SK-N-SH treated with all-trans-retinoic acid at 6 μM for 48 hours (cell line): ENCODE data around the gene ORC1.

ENCODE experiments used
- ARNTL ChIP-seq: fragments of 450-650 bp; formaldehyde crosslinking; IDR thresholded peaks from 2 replicates; pipeline ENCODE4 v1.5.0; 2020; ENCODE audit warnings: low read depth, mild to moderate bottlenecking, moderate library complexity, borderline replicate concordance
- CREB5 ChIP-seq: fragments of 250-450 bp; sonication (Bioruptor Pico); IDR thresholded peaks from 2 replicates; pipeline ENCODE4 v1.5.1; 2020; ENCODE audit warnings: low read depth, mild to moderate bottlenecking, moderate library complexity
- ESRRG ChIP-seq: fragments of 250-450 bp; sonication (Bioruptor Pico); IDR thresholded peaks from 2 replicates; pipeline ENCODE4 v1.6.1; 2021; ENCODE audit warnings: mild to moderate bottlenecking
- ISL1 ChIP-seq: fragments of 250-450 bp; sonication (Bioruptor Pico); IDR thresholded peaks from 2 replicates; pipeline ENCODE4 v2.1.2; 2022; ENCODE audit warnings: mild to moderate bottlenecking, moderate library complexity
- PATZ1 ChIP-seq: fragments of 250-450 bp; sonication (Bioruptor Pico); IDR thresholded peaks from 2 replicates; pipeline ENCODE4 v1.8.0; 2020; ENCODE audit warnings: mild to moderate bottlenecking, moderate library complexity, borderline replicate concordance
- POU6F1 ChIP-seq: fragments of 250-450 bp; sonication (Bioruptor Pico); IDR thresholded peaks from 2 replicates; pipeline ENCODE4 v1.8.0; 2021; ENCODE audit warnings: low read depth, mild to moderate bottlenecking, moderate library complexity, borderline replicate concordance
- RARB ChIP-seq: fragments of 250-450 bp; sonication (Bioruptor Pico); IDR thresholded peaks from 2 replicates; pipeline ENCODE4 v1.8.0; 2021; ENCODE audit warnings: mild to moderate bottlenecking, moderate library complexity
- TSHZ2 ChIP-seq: fragments of 250-450 bp; sonication (Bioruptor Pico); IDR thresholded peaks from 2 replicates; pipeline ENCODE4 v1.5.0; 2020; ENCODE audit warnings: mild to moderate bottlenecking, moderate library complexity
- ZC3H10 ChIP-seq: fragments of 250-450 bp; sonication (Bioruptor Pico); IDR thresholded peaks from 2 replicates; pipeline ENCODE4 v1.5.1; 2021; ENCODE audit warnings: mild to moderate bottlenecking, moderate library complexity
- ZNF70 ChIP-seq: fragments of 450-650 bp; formaldehyde crosslinking; IDR thresholded peaks from 2 replicates; pipeline ENCODE4 v1.5.0; 2020; ENCODE audit warnings: mild to moderate bottlenecking, moderate library complexity
- ZNF8 ChIP-seq: fragments of 450-650 bp; formaldehyde crosslinking; IDR thresholded peaks from 2 replicates; pipeline ENCODE4 v1.5.0; 2020; ENCODE audit warnings: mild to moderate bottlenecking, moderate library complexity

GRCh38 chr1:52348704-52349300, 55.4 kb downstream of the ORC1 start:
- TF ChIP-seq PATZ1 (CRISPR knock-in tag) (no peak), CREB5 (CRISPR knock-in tag) (no peak), ARNTL (CRISPR knock-in tag) (no peak), ESRRG (CRISPR knock-in tag) (no peak), ZC3H10 (CRISPR knock-in tag) (no peak), TSHZ2 (CRISPR knock-in tag) (no peak), ZNF70 (no peak), ZNF8 (no peak), POU6F1 (CRISPR knock-in tag) (no peak), RARB (CRISPR knock-in tag) (no peak), ISL1 (CRISPR knock-in tag) (no peak)
